ENCODE results near the gene FABP1. TPM values are rescaled to one million over a fixed set of nuclear protein-coding genes. Genes with fewer than 3 reads are reported as not detected.

The FABP1 gene
- total RNA-seq, 1 experiment from 2014 or later = not detected

DNA sequence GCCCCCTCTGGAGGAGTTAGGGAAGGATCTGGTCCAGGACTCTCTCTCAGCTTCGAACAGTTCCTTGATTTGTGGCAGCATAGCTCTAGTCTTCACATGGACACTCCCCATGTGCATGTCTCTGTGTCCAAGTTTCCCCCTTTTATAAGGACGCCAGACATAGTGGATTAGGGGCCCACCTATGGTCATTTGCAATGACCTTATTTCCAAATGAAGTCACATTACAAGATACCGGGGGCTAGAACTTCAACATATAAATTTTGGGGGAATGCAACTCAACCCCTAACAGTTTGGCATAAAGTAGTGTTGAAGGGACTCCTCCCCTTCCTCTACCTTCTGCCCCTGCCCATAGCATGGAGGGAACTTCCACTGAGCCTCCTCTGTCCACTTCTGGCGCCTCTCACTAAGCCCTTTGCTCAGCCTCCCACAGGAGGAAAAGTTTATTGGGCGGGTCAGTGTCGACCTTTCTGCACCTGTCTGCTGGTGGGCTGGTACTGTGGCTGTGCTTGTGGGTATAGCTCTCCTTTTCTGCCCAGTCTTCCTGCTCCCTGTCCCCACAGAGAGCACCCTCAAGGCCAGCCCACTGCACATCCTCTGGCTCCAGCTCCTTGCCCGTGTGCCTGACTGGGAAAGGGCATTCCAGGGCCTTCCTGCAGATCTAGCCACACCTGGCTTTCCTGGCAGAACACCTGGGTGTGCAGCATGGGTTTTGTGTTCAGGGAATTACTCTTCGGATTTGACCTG is 5.5 kb downstream of the FABP1 start:
- no peak for DNase-seq (ENCODE audit: low read depth)
- in situ Hi-C loops (cut with HindIII; ENCODE audit: low pct_unique_long_range_greater_than_20kb, low sequenced_read_pairs) = no loop called here

DNA sequence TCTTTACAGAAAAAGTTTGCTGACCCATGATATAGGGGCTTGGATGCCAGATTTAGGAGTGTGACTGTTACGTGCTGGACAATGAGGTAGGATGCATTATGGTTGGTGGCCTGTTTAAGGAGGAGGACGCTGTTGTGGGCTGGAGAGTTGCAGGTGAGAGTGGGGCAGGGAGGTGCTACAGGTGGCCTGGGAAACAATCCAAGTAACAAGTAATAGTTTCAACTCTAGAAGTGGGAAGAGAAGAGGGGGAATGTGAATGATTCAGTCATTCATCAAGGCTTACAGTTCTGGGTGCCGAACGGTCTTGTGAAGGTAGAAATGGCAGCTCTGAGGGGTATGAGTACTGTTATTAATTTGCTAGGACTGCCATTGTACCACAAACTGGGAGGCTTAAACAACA is 6.2 kb downstream of the FABP1 start:
- in situ Hi-C loops (cut with HindIII; ENCODE audit: low pct_unique_long_range_greater_than_20kb, low sequenced_read_pairs) = no loop called here

GRCh38 chr2:88117973-88118372 is 9.9 kb downstream of the FABP1 start:
- no peak for DNase-seq (ENCODE audit: low read depth)
- in situ Hi-C loops (cut with HindIII; ENCODE audit: low pct_unique_long_range_greater_than_20kb, low sequenced_read_pairs) = no loop called here

More for the DNA sequence above, 6.2 kb downstream of the FABP1 start:
- DNase-seq (ENCODE audit: low read depth) = no peak

- no peak for DNase-seq (ENCODE audit: low read depth)
Observed at GRCh38 chr2:88116669-88117432, 11.0 kb downstream of the FABP1 start.

DNA sequence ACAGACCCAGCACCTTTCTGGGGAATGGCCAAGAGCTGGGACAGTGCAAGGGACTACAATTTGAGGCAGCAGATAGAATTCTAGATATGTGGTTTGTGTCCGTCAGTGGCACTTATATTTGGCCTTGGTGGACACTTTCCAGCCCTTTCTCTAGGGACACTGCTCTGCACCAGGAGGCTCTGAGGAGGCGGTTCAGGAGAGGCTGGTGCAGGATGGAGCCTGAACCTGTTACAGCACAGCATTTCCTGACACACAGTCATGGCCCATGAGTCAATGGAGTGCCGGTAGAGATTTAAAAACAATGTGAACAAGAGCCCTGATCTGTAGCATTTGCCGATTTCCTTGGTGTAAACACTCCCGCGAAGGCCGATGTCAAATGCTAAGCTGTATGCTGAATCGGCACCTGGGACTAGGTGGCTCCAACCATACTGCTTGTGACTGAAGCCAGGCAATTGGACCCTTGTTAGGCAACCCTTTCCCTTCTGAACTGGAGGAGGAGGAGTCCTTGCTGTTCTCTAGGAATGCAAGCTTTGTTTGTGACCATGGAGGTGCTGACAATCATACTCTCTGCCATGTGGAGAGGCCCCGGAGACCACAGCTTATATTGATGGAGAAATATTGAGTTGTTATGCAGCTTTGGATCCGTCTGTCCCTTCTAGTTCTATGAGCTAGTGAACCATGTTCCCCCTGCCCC is 11.9 kb downstream of the FABP1 start:
- no peak for DNase-seq (ENCODE audit: low read depth)
- in situ Hi-C loops (cut with HindIII; ENCODE audit: low pct_unique_long_range_greater_than_20kb, low sequenced_read_pairs) = no loop called here

More at GRCh38 chr2:88116669-88117432, 11.0 kb downstream of the FABP1 start:
- in situ Hi-C loops (cut with HindIII; ENCODE audit: low pct_unique_long_range_greater_than_20kb, low sequenced_read_pairs) = no loop called here

DNA sequence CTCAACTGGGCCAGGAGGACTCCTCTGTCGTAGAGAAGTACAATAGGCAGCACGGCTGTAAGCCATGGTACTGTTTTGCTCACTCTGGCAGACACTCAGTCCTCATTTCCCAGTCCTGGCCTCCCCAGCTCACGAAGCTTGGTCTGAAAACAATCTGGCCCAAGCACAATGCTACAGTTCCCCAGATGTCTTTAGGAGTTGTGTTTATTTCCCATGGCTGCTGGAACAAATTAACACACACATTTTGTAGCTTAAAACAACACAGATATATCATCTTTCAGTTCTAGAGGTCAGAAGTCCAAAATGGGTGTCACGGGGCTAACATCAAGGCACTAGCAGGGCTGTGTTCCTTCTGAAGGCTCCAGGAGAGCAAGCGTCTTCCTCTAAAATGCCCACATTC is 13.0 kb downstream of the FABP1 start:
- in situ Hi-C loops (cut with HindIII; ENCODE audit: low pct_unique_long_range_greater_than_20kb, low sequenced_read_pairs) = no loop called here
- no peak for DNase-seq (ENCODE audit: low read depth)

- in situ Hi-C loops (cut with HindIII; ENCODE audit: low pct_unique_long_range_greater_than_20kb, low sequenced_read_pairs) = no loop called here
- no peak for DNase-seq (ENCODE audit: low read depth)
Observed at GRCh38 chr2:88113069-88113468, 14.8 kb downstream of the FABP1 start.

DNA sequence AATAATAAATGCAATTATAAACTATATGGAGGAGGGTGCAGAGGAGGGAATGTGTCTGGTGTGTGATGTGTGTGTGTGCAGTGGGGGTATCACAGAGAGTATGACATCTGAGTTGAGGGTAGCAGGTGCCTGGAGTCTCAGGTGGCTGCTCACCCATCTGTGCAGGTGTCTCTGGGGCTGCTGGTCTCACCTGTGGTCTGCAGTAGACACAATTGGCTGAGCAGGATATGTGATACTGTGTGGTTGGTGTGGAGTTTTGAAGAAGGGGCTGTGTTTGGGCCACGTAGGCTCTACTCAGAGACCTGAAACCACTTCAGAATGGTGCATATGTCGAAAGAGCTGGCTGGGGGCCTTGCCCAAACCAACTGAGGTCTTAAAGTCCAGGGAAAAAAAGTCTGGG is 17.0 kb downstream of the FABP1 start:
- in situ Hi-C loops (cut with HindIII; ENCODE audit: low pct_unique_long_range_greater_than_20kb, low sequenced_read_pairs) = no loop called here

GRCh38 chr2:88108796-88109195 is 19.1 kb downstream of the FABP1 start:
- DNase-seq (ENCODE audit: low read depth) = no peak
- in situ Hi-C loops (cut with HindIII; ENCODE audit: low pct_unique_long_range_greater_than_20kb, low sequenced_read_pairs) = no loop called here

More for the DNA sequence above, 17.0 kb downstream of the FABP1 start:
- no peak for DNase-seq (ENCODE audit: low read depth)

GRCh38 chr2:88100489-88100858 is 27.4 kb downstream of the FABP1 start:
- no peak for DNase-seq (ENCODE audit: low read depth)
- in situ Hi-C loops (cut with HindIII; ENCODE audit: low pct_unique_long_range_greater_than_20kb, low sequenced_read_pairs) = no loop called here

DNA sequence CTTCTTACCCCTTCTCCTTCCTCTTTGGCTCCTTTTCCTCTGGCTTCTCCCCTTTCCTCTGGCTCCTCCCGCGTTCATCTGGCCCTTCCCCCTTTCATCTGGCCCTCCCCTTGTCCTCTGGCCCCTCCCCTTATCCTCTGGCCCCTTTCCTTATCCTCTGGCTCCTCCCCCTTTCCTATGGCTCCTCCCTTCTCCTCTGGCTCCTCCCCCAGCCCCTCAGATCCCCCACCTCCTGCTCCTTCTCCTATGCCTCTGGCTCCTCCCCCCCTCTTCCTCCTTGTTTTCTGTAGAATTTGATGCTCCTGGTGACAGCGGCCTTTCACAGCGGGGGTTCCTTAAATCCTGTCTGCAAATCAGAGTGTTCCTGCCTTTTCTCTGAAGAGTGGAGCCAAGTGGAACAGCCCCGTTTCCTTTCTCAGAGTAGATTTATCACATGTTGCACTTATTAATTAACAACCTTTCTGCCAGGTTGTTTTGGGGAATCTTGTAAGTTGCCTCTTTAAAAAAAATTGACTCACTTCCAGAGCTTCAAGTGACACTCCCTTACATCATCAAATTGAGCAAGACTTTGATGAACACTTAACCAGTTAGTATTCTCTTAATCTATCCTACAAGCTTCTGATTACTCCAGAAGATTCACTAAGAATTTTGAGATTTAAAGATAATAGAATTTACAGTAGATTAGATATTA is 27.9 kb downstream of the FABP1 start:
- in situ Hi-C loops (cut with HindIII; ENCODE audit: low pct_unique_long_range_greater_than_20kb, low sequenced_read_pairs) = no loop called here
- peak; percentile 12 for DNase-seq (ENCODE audit: low read depth)

GRCh38 chr2:88098558-88098900 is 29.3 kb downstream of the FABP1 start:
- DNase-seq (ENCODE audit: low read depth) = no peak
- in situ Hi-C loops (cut with HindIII; ENCODE audit: low pct_unique_long_range_greater_than_20kb, low sequenced_read_pairs) = no loop called here

GRCh38 chr2:88097891-88098557 is 29.8 kb downstream of the FABP1 start:
- DNase-seq (ENCODE audit: low read depth) = no peak
- in situ Hi-C loops (cut with HindIII; ENCODE audit: low pct_unique_long_range_greater_than_20kb, low sequenced_read_pairs) = no loop called here

DNA sequence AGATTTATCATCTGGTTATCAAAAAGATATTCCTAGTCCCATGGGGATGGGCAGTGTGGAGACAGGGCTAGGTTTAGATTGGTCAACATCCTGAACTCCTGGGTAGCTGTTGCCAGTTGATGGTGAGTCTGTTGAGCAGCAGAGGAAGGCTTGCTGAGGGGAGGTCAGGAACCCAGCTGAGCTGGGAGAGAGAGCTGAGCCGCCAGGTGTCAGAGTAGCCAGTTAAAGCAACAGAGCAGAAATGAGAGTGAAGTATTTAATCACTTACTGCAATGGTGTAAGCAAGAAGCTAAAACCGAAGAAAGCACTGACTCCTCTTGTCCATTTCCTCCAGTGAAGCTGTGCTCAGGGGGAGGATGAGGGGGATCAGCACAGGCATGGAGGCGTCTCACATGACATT is 30.7 kb downstream of the FABP1 start:
- in situ Hi-C loops (cut with HindIII; ENCODE audit: low pct_unique_long_range_greater_than_20kb, low sequenced_read_pairs) = no loop called here
- DNase-seq (ENCODE audit: low read depth) = no peak

- in situ Hi-C loops (cut with HindIII; ENCODE audit: low pct_unique_long_range_greater_than_20kb, low sequenced_read_pairs) = no loop called here
- no peak for DNase-seq (ENCODE audit: low read depth)
Observed at GRCh38 chr2:88096708-88097107, 31.2 kb downstream of the FABP1 start.

GRCh38 chr2:88095022-88095421 is 32.8 kb downstream of the FABP1 start:
- in situ Hi-C loops (cut with HindIII; ENCODE audit: low pct_unique_long_range_greater_than_20kb, low sequenced_read_pairs) = no loop called here

GRCh38 chr2:88092773-88093172 is 35.1 kb downstream of the FABP1 start:
- no peak for DNase-seq (ENCODE audit: low read depth)
- in situ Hi-C loops (cut with HindIII; ENCODE audit: low pct_unique_long_range_greater_than_20kb, low sequenced_read_pairs) = no loop called here

More at GRCh38 chr2:88095022-88095421, 32.8 kb downstream of the FABP1 start:
- no peak for DNase-seq (ENCODE audit: low read depth)

DNA sequence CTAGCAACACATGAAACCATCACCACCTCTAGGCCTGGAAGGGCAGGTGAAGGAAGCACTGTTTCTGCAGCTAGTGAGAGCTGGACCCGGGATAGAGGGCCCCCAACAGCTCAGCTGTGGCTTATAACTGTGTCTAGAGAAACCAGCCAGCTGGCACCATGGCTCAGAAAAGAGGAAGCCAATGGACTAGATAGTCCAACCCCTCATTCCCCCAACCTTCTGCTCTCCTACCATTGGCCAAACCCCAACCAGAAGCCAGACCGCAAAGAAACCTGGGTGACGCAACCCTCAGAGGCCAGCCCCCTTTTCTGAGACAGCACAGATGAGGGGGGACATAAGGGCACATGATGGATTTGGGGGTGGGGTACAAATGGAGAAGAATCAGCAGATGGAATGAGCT is 35.9 kb downstream of the FABP1 start:
- no peak for DNase-seq (ENCODE audit: low read depth)
- in situ Hi-C loops (cut with HindIII; ENCODE audit: low pct_unique_long_range_greater_than_20kb, low sequenced_read_pairs) = no loop called here
